GM12874 (cell line): ENCODE data around the gene ZNF561.

Source experiments
- TF ChIP-seq, protein P1 (sequence below): IDR thresholded peaks from 2 replicates; pipeline ENCODE4 v1.5.1; 2011; ENCODE audit warnings: low read depth, mild to moderate bottlenecking, control low read depth, low read length, moderate library complexity; ENCODE audit not compliant: insufficient read depth

ZNF561 gene

GRCh38 chr19:9621156-9622037 is at the start of gene ZNF561:
Gene ZNF561 (minus strand): TSS chr19:9621232. CDS start chr19:9619456, 1,776 bp downstream.
- TF ChIP-seq, protein P1, sequence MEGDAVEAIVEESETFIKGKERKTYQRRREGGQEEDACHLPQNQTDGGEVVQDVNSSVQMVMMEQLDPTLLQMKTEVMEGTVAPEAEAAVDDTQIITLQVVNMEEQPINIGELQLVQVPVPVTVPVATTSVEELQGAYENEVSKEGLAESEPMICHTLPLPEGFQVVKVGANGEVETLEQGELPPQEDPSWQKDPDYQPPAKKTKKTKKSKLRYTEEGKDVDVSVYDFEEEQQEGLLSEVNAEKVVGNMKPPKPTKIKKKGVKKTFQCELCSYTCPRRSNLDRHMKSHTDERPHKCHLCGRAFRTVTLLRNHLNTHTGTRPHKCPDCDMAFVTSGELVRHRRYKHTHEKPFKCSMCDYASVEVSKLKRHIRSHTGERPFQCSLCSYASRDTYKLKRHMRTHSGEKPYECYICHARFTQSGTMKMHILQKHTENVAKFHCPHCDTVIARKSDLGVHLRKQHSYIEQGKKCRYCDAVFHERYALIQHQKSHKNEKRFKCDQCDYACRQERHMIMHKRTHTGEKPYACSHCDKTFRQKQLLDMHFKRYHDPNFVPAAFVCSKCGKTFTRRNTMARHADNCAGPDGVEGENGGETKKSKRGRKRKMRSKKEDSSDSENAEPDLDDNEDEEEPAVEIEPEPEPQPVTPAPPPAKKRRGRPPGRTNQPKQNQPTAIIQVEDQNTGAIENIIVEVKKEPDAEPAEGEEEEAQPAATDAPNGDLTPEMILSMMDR, result no peak

DNA sequence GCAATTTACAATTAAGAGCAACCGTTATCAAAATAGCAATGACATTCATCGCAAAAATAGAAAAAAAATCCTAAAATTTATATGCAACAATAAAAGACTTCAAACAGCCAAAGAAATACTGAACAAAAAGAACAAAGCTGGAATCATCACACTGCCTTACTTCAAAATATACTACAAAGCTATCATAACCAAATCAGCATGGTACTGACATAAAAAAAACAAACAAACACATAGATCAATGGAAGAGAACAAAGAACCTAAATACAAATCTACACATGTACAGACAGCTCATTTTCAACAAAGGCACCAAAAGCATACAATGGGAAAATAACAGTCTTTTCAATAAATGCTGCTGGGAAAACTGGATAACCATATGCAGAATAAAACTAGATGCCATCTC is 47.5 kb upstream of the ZNF561 start:
- TF ChIP-seq, protein P1, result no peak

DNA sequence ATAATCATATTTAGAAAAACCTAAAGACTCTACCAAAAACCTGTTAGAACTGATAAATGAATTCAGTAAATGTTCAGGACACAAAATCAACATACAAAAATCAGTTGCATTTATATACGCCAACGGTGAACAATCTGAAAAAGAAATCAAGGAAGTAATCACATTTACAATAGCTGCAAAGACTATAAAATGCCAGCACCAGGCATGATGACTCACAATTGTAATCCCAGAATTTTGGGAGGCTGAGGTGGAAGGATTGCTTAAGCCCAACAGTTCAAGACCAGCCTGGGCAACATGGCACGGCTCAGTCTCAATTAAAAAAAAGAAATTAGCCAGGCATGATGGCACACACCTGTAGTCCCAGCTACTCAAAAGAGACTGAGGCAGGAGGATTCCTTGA is 46.9 kb upstream of the ZNF561 start:
- TF ChIP-seq, protein P1, result no peak

- TF ChIP-seq, protein P1, result no peak
Observed at GRCh38 chr19:9658769-9659168, 37.7 kb upstream of the ZNF561 start.

GRCh38 chr19:9650345-9650744 is 29.3 kb upstream of the ZNF561 start:
- TF ChIP-seq, protein P1, result no peak

- TF ChIP-seq, protein P1, result no peak
Observed at GRCh38 chr19:9645472-9645871, 24.4 kb upstream of the ZNF561 start.

- TF ChIP-seq, protein P1, result no peak
Observed at GRCh38 chr19:9644472-9644871, 23.4 kb upstream of the ZNF561 start.
